Activated CD4-positive, alpha-beta T cell treated with anti-CD3 and anti-CD28 coated beads, Interleukin-2, amount 50 U/mL, for 16 hours (primary cell): ENCODE results near the gene PARM1.

Experiments used
- DNase-seq: peaks from one replicate; pipeline ENCODE4 v3.0.0-alpha.2; 2020

Gene PARM1

GRCh38 chr4:75035321-75035720, 102.4 kb downstream of the PARM1 start:
- no peak for DNase-seq

GRCh38 chr4:75036046-75036830, 103.3 kb downstream of the PARM1 start:
- no peak for DNase-seq

GRCh38 chr4:75037252-75037651, 104.3 kb downstream of the PARM1 start:
- no peak for DNase-seq

- no peak for DNase-seq
Measured at GRCh38 chr4:75038376-75038775, 105.5 kb downstream of the PARM1 start.

- no peak for DNase-seq
Measured at GRCh38 chr4:75040703-75041102, 107.8 kb downstream of the PARM1 start.

GRCh38 chr4:75042601-75043208, 109.8 kb downstream of the PARM1 start:
- no peak for DNase-seq

- DNase-seq = no peak
Measured at GRCh38 chr4:75046226-75046625, 113.3 kb downstream of the PARM1 start.

GRCh38 chr4:75046641-75047040, 113.7 kb downstream of the PARM1 start:
- no peak for DNase-seq

GRCh38 chr4:75048208-75048879, 115.4 kb downstream of the PARM1 start:
- DNase-seq = no peak

- no peak for DNase-seq
Measured at GRCh38 chr4:75051431-75051830, 118.5 kb downstream of the PARM1 start.

GRCh38 chr4:75053352-75053751, 120.4 kb downstream of the PARM1 start:
- no peak for DNase-seq

- DNase-seq = no peak
Measured at GRCh38 chr4:75054078-75054477, 121.2 kb downstream of the PARM1 start.

GRCh38 chr4:75056277-75056676, 123.4 kb downstream of the PARM1 start:
- no peak for DNase-seq

- DNase-seq = no peak
Measured at GRCh38 chr4:75057369-75057768, 124.5 kb downstream of the PARM1 start.

GRCh38 chr4:75058486-75058885, 125.6 kb downstream of the PARM1 start:
- DNase-seq = no peak

GRCh38 chr4:75063433-75063832, 130.5 kb downstream of the PARM1 start:
- no peak for DNase-seq

- no peak for DNase-seq
Measured at GRCh38 chr4:75065909-75066308, 133.0 kb downstream of the PARM1 start.

- DNase-seq = no peak
Measured at GRCh38 chr4:75069493-75070074, 136.7 kb downstream of the PARM1 start.

- DNase-seq = no peak
Measured at GRCh38 chr4:75071317-75071716, 138.4 kb downstream of the PARM1 start.

- no peak for DNase-seq
Measured at GRCh38 chr4:75080888-75081287, 148.0 kb downstream of the PARM1 start.

- no peak for DNase-seq
Measured at GRCh38 chr4:75081561-75081960, 148.6 kb downstream of the PARM1 start.

- no peak for DNase-seq
Measured at GRCh38 chr4:75087416-75087815, 154.5 kb downstream of the PARM1 start.

GRCh38 chr4:75087865-75088264, 154.9 kb downstream of the PARM1 start:
- no peak for DNase-seq

GRCh38 chr4:75089206-75089605, 156.3 kb downstream of the PARM1 start:
- no peak for DNase-seq
